HG03558 (cell line): ENCODE results near the gene MYO1B.

Experiments used
- ATAC-seq: cut with Tn5 transposase; IDR thresholded peaks from one replicate; pipeline ENCODE4 v1.9.1; 2021; ENCODE audit warnings: moderate number of reproducible peaks; ENCODE audit not compliant: unreplicated experiment; ENCODE audit errors: extremely low read depth

MYO1B gene

GRCh38 chr2:191255756-191256312 is 10.6 kb downstream of the MYO1B start:
- ATAC-seq = no peak

DNA sequence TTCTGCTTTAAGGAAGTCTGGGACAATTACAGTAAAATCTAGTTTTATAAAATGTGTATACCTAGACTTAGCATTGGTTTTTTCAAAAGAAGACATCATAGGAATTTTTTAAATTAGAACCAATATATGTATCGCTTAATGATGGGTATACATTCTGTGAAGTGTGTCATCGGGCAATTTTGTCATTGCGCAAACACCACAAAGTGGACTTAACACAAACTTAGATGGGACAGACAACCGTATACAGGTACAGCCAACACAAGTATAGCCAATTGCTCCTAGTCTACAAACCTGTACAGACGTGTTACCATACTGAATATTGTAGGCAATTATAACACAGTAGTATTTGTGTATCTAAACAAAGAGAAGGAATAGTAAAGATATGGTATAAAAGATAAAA is 12.7 kb downstream of the MYO1B start:
- no peak for ATAC-seq

DNA sequence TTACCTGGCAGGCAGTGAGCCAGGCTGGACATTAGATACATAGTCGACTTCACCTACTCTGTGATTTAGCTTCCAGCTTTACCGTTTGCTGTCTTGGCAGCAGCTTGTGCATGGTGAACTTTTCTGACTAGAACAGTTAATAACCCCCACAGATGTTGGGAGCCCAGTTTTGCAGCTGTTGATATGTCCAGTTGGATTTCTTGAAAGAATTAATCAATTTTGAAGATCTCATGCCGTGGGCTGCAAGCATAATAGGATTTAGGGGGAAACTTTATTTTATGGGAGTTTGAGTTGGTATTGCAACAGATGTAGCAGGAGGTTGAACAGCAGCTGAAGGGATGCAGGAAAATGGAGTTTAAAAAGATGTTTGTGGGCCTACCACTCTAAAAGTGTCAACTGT is 13.8 kb downstream of the MYO1B start:
- ATAC-seq = no peak

- ATAC-seq = no peak
These were observed 17.2 kb downstream of the MYO1B start for GRCh38 chr2:191262436-191262835.

DNA sequence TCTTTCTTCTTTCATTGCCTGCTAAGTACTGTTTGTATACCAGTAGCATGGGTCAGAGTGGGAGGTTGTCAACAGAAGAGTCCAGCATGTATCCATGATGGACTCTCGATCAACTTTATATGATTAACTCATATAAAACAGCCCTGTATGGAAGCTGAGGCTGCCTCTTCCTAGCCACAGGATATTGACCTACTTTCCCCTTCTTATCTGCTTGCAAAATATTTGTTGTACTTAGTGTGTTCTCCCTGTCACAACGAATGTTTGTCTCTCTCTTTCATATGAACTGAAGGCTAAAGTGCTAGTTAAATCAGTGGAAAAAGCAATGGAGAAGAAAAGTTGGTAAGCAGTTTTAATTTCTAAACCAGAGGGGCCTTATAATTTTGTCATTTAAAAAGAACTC is 17.8 kb downstream of the MYO1B start:
- ATAC-seq = no peak

DNA sequence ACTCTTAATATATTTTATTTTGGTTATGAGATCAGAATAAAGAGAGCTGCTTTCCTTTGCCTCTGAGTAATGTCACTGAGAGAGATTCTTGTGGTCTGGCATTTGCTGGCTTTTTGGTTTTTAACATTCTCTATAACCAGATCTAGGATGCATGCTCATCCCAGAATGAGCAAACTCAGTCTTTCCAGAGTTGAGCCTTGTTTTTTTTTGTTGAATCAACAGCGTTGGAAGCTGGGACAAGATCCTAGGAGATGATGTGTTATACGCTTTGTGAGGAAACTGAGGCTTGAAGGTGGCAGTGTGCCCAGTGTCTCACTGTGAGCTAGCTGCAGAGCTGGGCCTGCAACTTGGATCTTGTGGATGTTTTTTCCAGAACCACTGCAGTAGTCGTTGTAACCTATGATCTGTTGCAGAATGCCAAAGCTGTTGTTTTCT is 19.5 kb downstream of the MYO1B start:
- ATAC-seq = no peak

GRCh38 chr2:191265311-191266170 is 20.3 kb downstream of the MYO1B start:
- ATAC-seq = no peak

DNA sequence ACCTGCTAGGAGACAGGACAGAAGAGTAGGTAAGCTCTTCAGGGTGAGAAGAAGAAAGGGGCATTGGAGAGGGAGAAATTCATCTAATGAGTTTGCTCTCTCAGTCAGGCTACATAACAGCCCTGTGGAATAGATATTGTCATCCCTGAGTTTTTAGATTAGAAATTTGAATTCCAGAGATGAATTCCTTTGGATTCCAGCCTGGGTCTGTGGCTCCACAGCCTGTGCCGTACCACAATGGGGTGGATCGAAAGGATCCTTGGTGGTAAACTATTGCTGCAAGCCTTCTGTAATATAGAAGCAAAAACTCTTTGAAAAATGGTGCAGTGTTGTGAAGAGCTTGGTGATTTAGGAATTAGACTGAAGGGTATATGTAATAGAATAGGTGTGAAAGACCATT is 21.0 kb downstream of the MYO1B start:
- ATAC-seq = no peak

GRCh38 chr2:191268596-191268995 is 23.4 kb downstream of the MYO1B start:
- ATAC-seq = no peak

DNA sequence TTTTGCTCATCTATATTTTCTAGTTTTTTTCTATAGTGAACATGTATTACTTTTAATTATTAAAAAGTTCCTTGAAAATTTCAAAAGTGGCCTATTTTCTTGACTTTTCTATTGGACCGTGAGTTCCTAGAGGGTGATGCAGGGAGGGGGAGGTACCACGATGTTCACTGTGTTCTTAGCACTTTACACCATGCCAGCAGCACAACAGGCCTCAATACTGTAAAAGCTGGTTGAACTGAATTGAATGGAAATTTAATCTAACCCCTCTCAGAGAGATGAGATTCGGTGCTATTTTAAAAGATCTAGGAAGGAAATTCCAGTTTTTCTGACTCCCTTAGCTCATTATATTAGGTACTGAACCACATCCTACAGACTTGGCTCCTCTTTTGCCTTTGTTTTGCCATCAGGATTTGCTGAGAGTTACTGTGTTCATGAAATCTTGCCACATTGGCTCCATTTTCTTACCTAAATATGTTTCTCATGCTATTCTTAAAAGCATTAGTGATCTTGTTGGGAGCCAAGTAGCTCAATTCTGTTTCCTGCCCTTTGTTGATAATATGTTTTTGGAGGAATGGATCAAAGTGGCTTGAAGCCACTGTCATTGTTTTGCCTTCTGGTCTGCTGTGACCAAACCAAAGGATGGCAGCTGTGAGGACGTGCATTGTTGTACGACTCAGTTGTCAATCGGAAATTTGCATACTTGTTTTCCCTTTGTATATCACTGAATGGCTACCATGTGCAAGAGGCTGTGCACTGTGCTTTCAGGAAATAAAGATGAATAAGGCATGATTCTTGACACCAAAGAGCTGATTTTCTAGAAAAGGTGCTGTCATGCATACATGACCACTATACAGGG is 25.3 kb downstream of the MYO1B start:
- no peak for ATAC-seq

- no peak for ATAC-seq
These were observed 26.9 kb downstream of the MYO1B start for GRCh38 chr2:191272064-191272463.

- no peak for ATAC-seq
These were observed 29.2 kb downstream of the MYO1B start for GRCh38 chr2:191274413-191274815.

- ATAC-seq = no peak
These were observed 31.7 kb downstream of the MYO1B start for GRCh38 chr2:191276792-191277465.

- ATAC-seq = no peak
These were observed 35.1 kb downstream of the MYO1B start for GRCh38 chr2:191280290-191280689.

DNA sequence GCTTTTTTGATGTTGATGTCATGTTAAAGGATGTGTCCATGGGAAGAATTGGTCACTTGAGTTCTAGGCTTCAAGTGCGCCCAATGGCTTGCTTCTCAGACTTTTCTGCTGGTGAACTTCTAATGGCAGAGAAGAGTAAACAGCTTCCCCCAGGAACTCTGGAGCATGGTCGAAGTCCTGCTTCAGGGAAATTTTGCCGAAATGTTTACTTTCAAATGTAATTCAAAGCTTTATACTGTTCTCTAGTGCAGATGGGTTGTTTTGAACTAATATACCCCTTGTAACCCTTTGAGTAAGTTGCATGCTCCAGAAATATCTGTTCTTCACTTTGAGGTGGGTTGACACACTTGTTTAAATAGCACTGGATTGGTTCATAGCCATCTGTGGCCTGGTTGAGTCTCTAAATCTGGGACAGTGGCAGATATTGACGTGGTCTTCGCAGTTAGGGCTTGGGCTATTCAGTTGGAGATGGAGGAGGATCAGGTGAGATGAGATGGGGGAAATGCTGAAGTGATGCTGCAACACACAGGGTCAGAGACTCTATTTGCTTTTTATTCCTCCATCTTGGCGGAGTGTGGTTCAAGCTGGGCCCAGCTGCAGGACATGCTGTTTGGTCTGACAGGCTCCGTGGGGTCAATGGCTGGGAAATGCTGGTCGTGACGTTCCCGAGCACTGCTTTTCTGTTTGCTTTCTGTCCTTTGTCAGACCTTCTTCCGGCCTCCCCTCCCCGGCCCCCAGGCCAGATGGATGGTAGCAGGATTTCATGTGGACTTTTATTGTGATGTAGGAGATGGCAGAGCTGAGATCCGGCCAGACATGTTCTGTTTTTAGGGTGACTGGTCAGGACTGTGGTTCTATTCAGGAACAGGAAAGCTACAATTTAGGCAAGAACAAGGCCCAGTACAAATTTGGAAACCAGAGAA is 35.9 kb downstream of the MYO1B start:
- no peak for ATAC-seq

DNA sequence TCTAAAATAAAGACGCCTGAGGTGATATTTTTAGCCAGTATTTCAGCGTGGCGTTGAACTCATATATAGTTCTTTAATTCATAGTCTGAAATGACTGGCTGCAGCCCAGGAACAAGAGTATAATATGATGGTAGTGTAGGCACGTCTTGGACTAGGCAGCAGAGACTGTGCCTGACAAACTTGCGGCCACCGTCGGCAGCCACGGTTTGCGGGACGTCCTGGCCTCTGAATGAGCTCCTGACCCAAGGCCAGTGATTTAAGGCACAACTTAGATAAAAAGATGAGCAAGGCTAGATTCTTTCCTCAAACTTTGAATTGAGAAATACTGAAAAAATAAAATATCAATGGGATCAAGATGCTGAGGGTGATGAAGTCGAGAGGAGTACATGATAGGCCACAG is 40.0 kb downstream of the MYO1B start:
- ATAC-seq = no peak

- no peak for ATAC-seq
These were observed 42.6 kb downstream of the MYO1B start for GRCh38 chr2:191287820-191288219.

- no peak for ATAC-seq
These were observed 43.8 kb downstream of the MYO1B start for GRCh38 chr2:191289049-191289448.

GRCh38 chr2:191291471-191291870 is 46.3 kb downstream of the MYO1B start:
- ATAC-seq = no peak
